Tibial nerve (tissue), 4 donors: ENCODE data around the gene FEM1B.

Experiments used
- EP300 ChIP-seq, 2 donors: sonication (generic); formaldehyde crosslinking; IDR thresholded peaks; one replicate each; pipeline ENCODE4 v1.6.1; 2017; ENCODE audit warnings: antibody characterized with exemption in 2 of 2, mild to moderate bottlenecking in 1 of 2
- POLR2A ChIP-seq, 2 donors: fragments of 450-650 bp; IDR thresholded peaks; one replicate each; pipeline ENCODE4 v1.6.1; 2017; ENCODE audit warnings: antibody characterized with exemption in 2 of 2, mild to moderate bottlenecking in 2 of 2, moderate library complexity in 2 of 2
- TF ChIP-seq, protein P1 (sequence below), 5 experiments: fragments of 200-600 bp in 3 of 5; fragments of 450-650 bp in 2 of 5; sonication (generic) in 3 of 5; IDR thresholded peaks; one replicate each; pipeline ENCODE4 v1.5.1; 2016 to 2019; ENCODE audit warnings: antibody characterized with exemption in 5 of 5, mild to moderate bottlenecking in 3 of 5, moderate library complexity in 2 of 5

DNA sequence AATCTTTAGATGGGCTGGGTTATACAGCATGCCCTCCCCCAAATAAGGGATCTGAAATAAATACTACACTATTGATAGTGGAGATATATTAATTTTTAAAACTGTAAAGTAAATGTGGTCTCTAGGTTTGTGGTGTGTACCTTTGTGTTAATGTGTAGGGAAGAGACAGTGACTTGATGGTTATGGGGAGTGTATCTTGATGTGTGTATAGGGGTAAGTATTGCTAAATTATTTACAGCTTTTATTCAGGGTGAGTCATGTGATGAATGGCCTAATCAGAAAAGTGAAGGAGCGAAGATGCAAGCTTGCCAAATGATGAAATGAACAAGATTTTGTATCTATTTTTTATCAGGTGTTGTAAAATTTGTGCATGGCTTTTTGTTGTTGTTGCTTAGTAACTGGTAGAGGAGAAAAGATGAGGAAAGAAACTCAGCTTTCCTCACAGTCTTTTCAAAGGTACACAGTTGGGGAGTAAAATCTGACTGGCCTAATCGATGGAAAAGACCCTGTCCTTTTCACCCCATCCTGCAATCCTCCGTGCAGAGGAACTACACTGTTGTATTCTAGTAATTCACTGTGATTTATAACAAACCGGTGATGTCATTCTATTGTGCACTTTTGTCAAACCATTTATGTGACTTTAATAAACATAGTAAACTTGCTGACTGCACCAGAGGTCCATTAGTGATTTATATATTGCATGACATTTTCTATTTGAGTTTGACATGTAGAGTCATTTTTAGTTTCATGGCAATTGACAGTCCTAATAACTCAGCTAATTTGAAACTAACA, 17.7 kb downstream of the FEM1B start:
- TF ChIP-seq, protein P1, sequence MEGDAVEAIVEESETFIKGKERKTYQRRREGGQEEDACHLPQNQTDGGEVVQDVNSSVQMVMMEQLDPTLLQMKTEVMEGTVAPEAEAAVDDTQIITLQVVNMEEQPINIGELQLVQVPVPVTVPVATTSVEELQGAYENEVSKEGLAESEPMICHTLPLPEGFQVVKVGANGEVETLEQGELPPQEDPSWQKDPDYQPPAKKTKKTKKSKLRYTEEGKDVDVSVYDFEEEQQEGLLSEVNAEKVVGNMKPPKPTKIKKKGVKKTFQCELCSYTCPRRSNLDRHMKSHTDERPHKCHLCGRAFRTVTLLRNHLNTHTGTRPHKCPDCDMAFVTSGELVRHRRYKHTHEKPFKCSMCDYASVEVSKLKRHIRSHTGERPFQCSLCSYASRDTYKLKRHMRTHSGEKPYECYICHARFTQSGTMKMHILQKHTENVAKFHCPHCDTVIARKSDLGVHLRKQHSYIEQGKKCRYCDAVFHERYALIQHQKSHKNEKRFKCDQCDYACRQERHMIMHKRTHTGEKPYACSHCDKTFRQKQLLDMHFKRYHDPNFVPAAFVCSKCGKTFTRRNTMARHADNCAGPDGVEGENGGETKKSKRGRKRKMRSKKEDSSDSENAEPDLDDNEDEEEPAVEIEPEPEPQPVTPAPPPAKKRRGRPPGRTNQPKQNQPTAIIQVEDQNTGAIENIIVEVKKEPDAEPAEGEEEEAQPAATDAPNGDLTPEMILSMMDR (IDR thresholded peaks at IDR 0.05): no peak
- no peak for TF ChIP-seq POLR2A (IDR thresholded peaks at IDR 0.05)
- no peak for TF ChIP-seq EP300 (IDR thresholded peaks at IDR 0.05)
